Measurements from ENCODE around the gene PAEP.

Gene PAEP

GRCh38 chr9:135568026-135568425 lies 6.5 kb downstream of the PAEP start:
- no peak for TF ChIP-seq CTCF (IDR thresholded peaks at IDR 0.05; ENCODE audit: borderline replicate concordance, insufficient read depth, low read depth, low read length)

GRCh38 chr9:135570456-135570855 lies 8.9 kb downstream of the PAEP start:
- no peak for TF ChIP-seq CTCF (IDR thresholded peaks at IDR 0.05; ENCODE audit: borderline replicate concordance, insufficient read depth, low read depth, low read length)
- H3K4me3 ChIP-seq (ENCODE audit: low read depth, low read length): no peak overlapping the region

More at GRCh38 chr9:135568026-135568425, 6.5 kb downstream of the PAEP start:
- no peak overlapping the region for H3K4me3 ChIP-seq (ENCODE audit: low read depth, low read length)

- no peak for TF ChIP-seq CTCF (IDR thresholded peaks at IDR 0.05; ENCODE audit: borderline replicate concordance, insufficient read depth, low read depth, low read length)
- H3K4me3 ChIP-seq (ENCODE audit: low read depth, low read length): no peak overlapping the region
These were observed 10.7 kb downstream of the PAEP start for GRCh38 chr9:135572233-135572632.

GRCh38 chr9:135573124-135573523 lies 11.6 kb downstream of the PAEP start:
- no peak overlapping the region for H3K4me3 ChIP-seq (ENCODE audit: low read depth, low read length)
- TF ChIP-seq CTCF (IDR thresholded peaks at IDR 0.05; ENCODE audit: borderline replicate concordance, insufficient read depth, low read depth, low read length): no peak

- no peak for TF ChIP-seq CTCF (IDR thresholded peaks at IDR 0.05; ENCODE audit: borderline replicate concordance, insufficient read depth, low read depth, low read length)
These were observed 12.8 kb downstream of the PAEP start for GRCh38 chr9:135574331-135574730.

GRCh38 chr9:135574943-135575342 lies 13.4 kb downstream of the PAEP start:
- no peak overlapping the region for H3K4me3 ChIP-seq (ENCODE audit: low read depth, low read length)
- no peak for TF ChIP-seq CTCF (IDR thresholded peaks at IDR 0.05; ENCODE audit: borderline replicate concordance, insufficient read depth, low read depth, low read length)

More at GRCh38 chr9:135574331-135574730, 12.8 kb downstream of the PAEP start:
- H3K4me3 ChIP-seq (ENCODE audit: low read depth, low read length): no peak overlapping the region

- no peak for TF ChIP-seq CTCF (IDR thresholded peaks at IDR 0.05; ENCODE audit: borderline replicate concordance, insufficient read depth, low read depth, low read length)
- no peak overlapping the region for H3K4me3 ChIP-seq (ENCODE audit: low read depth, low read length)
These were observed 14.6 kb downstream of the PAEP start for GRCh38 chr9:135575995-135576631.

All from GM12875 (cell line).